ENCODE results near the gene SHROOM3. TPM values are rescaled to one million over a fixed set of nuclear protein-coding genes. Genes with fewer than 3 reads are reported as not detected.
A peak's percentile ranks its signal among the peaks of the same experiment; 100 is the strongest.

Gene SHROOM3
- total RNA-seq, 1 donor from 2014 or later = 42.7 TPM

DNA sequence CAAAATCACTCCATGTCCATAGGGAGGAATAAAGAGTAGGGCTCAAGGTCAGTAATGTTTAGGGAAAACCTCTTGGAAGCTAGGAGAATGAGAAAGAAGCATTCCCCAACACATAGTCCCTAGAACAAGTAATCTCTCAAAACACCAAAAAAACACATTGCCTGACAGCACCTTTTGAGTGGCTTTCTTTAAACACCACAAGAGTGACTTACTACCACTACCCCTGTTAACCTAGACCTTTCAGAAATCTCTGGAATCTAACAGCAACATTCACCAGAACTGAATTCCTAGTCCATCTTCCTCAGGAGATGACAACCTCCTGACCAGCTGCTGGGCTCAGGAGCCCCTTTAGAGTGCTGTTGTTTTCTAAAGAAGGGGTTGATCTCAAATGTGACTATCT lies 320.7 kb downstream of the SHROOM3 start:
- DNase-seq (ENCODE audit: low spot score) = no peak
- Mint-ChIP-seq H3K27me3 (ENCODE audit: low read depth) (no peaks in the 10 kb centered on the region), H3K27ac (ENCODE audit: unreplicated experiment) (peak overlapping the region; percentile 99), H3K4me3 (ENCODE audit: unreplicated experiment) (no peak overlapping the region), H3K36me3 (ENCODE audit: low read depth) (peaks cover 12% of the 10 kb centered on the region), H3K4me1 (ENCODE audit: low read depth) (peaks cover 94% of the 10 kb centered on the region), H3K9me3 (ENCODE audit: low read depth) (peaks cover 6% of the 10 kb centered on the region)
- TF ChIP-seq, protein P1, sequence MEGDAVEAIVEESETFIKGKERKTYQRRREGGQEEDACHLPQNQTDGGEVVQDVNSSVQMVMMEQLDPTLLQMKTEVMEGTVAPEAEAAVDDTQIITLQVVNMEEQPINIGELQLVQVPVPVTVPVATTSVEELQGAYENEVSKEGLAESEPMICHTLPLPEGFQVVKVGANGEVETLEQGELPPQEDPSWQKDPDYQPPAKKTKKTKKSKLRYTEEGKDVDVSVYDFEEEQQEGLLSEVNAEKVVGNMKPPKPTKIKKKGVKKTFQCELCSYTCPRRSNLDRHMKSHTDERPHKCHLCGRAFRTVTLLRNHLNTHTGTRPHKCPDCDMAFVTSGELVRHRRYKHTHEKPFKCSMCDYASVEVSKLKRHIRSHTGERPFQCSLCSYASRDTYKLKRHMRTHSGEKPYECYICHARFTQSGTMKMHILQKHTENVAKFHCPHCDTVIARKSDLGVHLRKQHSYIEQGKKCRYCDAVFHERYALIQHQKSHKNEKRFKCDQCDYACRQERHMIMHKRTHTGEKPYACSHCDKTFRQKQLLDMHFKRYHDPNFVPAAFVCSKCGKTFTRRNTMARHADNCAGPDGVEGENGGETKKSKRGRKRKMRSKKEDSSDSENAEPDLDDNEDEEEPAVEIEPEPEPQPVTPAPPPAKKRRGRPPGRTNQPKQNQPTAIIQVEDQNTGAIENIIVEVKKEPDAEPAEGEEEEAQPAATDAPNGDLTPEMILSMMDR (IDR thresholded peaks at IDR 0.05) = no peak

GRCh38 chr4:76756416-76756815 lies 321.4 kb downstream of the SHROOM3 start:
- H3K4me1 Mint-ChIP-seq (ENCODE audit: low read depth) = peaks cover 88% of the 10 kb centered on the region
- H3K4me3 Mint-ChIP-seq (ENCODE audit: unreplicated experiment) = no peak overlapping the region
- H3K27ac Mint-ChIP-seq (ENCODE audit: unreplicated experiment) = peak overlapping the region; percentile 99
- H3K36me3 Mint-ChIP-seq (ENCODE audit: low read depth) = peaks cover 16% of the 10 kb centered on the region
- H3K27me3 Mint-ChIP-seq (ENCODE audit: low read depth) = no peaks in the 10 kb centered on the region
- no peak for DNase-seq (ENCODE audit: low spot score)
- TF ChIP-seq, protein P1 (IDR thresholded peaks at IDR 0.05) = no peak
- H3K9me3 Mint-ChIP-seq (ENCODE audit: low read depth) = peaks cover 6% of the 10 kb centered on the region

DNA sequence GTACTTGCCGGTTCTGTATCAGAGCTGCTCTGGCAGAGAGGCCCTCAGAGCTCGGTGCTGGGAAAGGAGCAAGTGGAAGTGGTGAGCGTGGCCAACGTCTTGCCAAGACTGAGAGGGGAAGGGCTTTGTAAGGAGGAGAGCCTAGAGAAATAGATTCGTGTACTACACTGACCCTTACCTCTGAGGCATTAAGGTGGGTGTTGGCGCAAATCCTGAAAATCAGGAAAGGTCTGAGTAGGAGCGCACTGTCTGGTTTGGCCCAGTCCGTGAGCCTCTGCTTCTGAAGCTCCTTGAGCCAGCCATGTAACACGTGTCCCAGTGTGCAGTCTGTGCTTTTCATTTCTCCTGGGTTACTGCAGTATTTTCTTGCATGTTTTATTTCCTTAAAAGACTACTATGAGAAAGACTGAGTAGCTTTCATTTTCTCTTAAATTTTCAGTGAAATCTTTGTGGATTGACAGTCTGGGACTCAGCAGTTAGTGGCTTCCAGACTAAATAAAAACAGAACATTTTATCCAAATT lies 322.4 kb downstream of the SHROOM3 start:
- H3K4me1 Mint-ChIP-seq (ENCODE audit: low read depth) = peaks cover 84% of the 10 kb centered on the region
- no peak overlapping the region for H3K4me3 Mint-ChIP-seq (ENCODE audit: unreplicated experiment)
- peaks cover 12% of the 10 kb centered on the region for H3K36me3 Mint-ChIP-seq (ENCODE audit: low read depth)

GRCh38 chr4:76758290-76758882 lies 323.4 kb downstream of the SHROOM3 start:
- H3K27me3 Mint-ChIP-seq (ENCODE audit: low read depth) = no peaks in the 10 kb centered on the region
- DNase-seq (ENCODE audit: low spot score) = no peak
- peak overlapping the region; percentile 82 for H3K27ac Mint-ChIP-seq (ENCODE audit: unreplicated experiment)
- no peaks in the 10 kb centered on the region for H3K9me3 Mint-ChIP-seq (ENCODE audit: low read depth)
- peaks cover 79% of the 10 kb centered on the region for H3K4me1 Mint-ChIP-seq (ENCODE audit: low read depth)
- H3K36me3 Mint-ChIP-seq (ENCODE audit: low read depth) = peaks cover 14% of the 10 kb centered on the region
- no peak overlapping the region for H3K4me3 Mint-ChIP-seq (ENCODE audit: unreplicated experiment)
- TF ChIP-seq, protein P1 (IDR thresholded peaks at IDR 0.05) = peak; percentile 93

More for the DNA sequence above, 322.4 kb downstream of the SHROOM3 start:
- H3K27me3 Mint-ChIP-seq (ENCODE audit: low read depth) = no peaks in the 10 kb centered on the region
- TF ChIP-seq, protein P1 (IDR thresholded peaks at IDR 0.05) = no peak
- no peak for DNase-seq (ENCODE audit: low spot score)
- peak overlapping the region; percentile 82 for H3K27ac Mint-ChIP-seq (ENCODE audit: unreplicated experiment)
- H3K9me3 Mint-ChIP-seq (ENCODE audit: low read depth) = no peaks in the 10 kb centered on the region

- TF ChIP-seq, protein P1 (IDR thresholded peaks at IDR 0.05) = no peak
- Mint-ChIP-seq H3K4me3 (ENCODE audit: unreplicated experiment) (no peak overlapping the region), H3K27me3 (ENCODE audit: low read depth) (no peaks in the 10 kb centered on the region), H3K9me3 (ENCODE audit: low read depth) (no peaks in the 10 kb centered on the region), H3K27ac (ENCODE audit: unreplicated experiment) (peak overlapping the region; percentile 82), H3K36me3 (ENCODE audit: low read depth) (peaks cover 14% of the 10 kb centered on the region), H3K4me1 (ENCODE audit: low read depth) (peaks cover 73% of the 10 kb centered on the region)
- DNase-seq (ENCODE audit: low spot score) = no peak
Observed at GRCh38 chr4:76758996-76759395, 324.0 kb downstream of the SHROOM3 start.

Measured in chondrocyte (in vitro differentiated cells).